Tracheal epithelial cell (primary cell): ENCODE data around the gene EGFL7. TPM values are rescaled to one million over a fixed set of nuclear protein-coding genes. Genes with fewer than 3 reads are reported as not detected.

Source experiments
- total RNA-seq: library from RNA; depleted of rRNA; stranded (reverse); fragments of >200 nt; gene quantifications from 2 replicates; pipeline ENCODE4 v1.2.1, GENCODE V29; 2014

EGFL7 gene
- 13.2 and 23.9 TPM in 2 replicates for total RNA-seq

DNA sequence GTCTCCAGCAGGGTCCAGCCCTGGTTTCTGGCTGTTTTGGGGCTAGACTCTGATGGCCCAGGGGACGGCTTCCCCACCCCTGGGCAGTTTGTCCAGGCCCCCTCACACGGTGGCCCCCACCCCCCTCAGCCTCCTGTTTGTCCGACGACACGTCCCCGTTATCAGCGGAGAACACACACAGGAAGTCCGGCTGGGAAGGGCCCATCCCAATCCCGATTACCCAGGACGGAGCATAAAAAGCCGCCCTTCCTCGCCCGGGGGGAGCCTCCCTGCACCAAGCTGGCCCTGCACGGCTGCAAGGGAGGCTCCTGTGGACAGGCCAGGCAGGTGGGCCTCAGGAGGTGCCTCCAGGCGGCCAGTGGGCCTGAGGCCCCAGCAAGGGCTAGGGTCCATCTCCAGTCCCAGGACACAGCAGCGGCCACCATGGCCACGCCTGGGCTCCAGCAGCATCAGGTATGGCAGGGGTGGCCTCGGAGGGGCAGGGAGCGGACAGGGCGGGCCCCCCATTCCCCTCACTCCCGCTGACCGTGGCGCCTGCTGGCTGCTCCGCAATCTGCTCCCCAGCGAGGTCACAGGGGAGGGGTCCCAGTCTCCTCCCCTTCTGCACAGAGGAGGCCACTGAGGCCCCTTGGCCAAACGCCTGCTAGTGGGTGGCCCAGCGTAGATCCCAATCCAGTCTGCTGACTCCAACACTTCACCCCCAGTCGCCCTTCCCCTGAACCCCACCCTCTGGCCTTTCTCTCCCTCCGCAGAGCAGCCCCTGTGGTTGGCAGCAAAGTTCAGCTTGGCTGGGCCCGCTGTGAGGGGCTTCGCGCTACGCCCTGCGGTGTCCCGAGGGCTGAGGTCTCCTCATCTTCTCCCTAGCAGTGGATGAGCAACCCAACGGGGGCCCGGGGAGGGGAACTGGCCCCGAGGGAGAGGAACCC, at the start of gene EGFL7:
TSS of gene EGFL7 (plus strand) at position 261 of the 926 bp plus-strand sequence. CDS start 5,367 bp downstream, outside the sequence.

DNA sequence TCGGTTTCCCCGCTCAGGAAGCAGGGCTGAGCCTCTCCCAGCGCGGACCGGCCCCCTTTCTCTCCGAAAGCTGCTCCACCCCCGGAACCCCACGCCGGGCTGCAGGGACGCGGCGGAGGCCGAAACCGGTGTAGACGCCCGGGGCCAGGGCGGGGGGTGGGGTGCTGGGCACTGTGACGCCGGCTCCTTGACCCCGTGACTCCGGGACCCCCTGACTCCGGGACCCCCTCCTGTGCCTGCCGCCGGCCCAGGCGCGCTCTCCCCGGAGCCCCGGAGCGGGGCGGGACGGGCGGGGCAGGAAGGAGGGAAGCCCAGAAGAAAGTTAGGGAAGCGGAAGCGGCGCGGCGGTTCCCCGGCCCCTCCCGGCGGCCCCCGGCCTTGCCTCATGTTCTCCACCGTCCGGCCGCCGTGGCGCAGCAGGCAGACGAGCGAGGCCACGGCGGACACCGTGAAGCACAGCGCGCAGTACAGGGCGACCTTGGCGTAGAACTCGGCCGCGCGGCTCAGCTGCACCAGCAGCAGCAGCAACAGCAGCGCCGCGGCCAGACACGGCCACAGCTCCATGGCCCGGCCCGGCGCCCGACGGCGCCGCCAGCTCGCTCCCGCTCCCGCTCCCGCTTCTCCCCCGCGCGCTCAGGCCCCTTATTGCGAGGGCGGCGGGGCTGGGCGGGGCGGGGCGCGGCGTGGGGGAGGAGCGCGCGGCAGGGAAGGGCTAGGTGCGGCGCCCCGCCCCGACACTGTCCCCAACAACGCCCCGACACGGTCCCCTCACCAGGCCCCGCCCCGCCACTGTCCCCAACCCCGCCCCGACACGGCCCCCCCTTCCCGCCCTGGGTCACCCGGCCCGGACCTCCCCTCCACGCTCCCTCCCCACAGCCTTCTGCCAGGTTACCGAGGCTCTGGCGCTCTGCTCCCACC, 24.3 kb downstream of the EGFL7 start, which contains the start of gene AGPAT2:
TSS of gene AGPAT2 (minus strand) at position 664 of the 918 bp plus-strand sequence. CDS start at position 564, 100 bp downstream.

DNA sequence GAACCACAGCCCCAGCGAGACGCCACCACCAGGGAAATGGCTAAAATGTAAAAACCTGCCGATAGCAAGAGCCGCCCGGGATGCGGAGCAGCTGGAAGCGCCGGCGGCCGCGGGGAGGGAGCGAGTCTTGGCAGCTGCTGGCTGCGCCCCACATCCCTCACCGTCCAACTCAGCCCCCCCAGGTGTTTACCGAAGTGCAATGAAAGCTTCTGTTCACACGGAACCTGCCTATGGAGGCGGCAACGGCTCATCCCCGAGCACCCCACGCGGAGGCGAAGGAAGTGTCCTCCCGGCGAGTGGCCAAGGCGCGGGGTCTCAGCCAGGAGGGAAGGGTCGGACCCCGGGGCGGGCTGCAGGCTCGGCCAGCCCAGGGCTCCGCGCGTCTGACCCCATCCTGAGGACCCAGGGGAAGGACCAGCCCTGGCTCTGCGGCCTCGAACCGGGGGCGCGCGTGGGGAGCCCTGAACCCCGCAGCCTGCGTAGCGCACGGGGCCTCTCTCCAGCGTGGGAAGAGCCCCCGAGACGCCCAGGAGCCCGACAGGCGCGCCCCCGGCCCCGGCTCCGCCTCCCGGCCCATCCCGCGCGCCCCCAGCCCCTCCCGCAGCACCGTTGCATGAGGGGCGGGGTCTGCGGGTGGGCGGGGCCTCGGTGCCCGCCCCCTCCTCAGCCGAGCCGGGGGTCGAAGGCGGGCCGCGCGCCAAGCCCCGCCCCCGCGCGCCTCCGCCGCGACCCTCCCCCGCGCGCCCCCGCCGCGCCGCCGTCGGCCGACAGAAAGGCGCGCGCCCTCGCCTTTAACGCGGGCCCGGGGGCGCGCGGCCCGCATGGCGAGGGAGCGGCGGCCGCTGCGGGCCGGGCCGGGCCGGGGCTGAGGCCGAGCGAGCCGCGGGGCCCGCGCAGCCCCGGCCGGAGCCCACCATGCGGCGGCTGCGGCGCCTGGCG, 49.3 kb downstream of the EGFL7 start, which contains the start of gene DIPK1B:
TSS of gene DIPK1B (plus strand) at position 822 of the 939 bp plus-strand sequence. CDS start at position 916, 94 bp downstream.

Other genes starting within 250 kb of the EGFL7 start
- gene INPP5E, start 223.1 kb upstream of the EGFL7 start, total RNA-seq = 2.8 and 6.0 TPM in 2 replicates
- gene SEC16A, start 179.9 kb upstream of the EGFL7 start, total RNA-seq = 21.3 and 22.4 TPM in 2 replicates
- gene NOTCH1, start 116.9 kb upstream of the EGFL7 start, total RNA-seq = 123 and 222 TPM in 2 replicates
- 54.1 and 69.6 TPM in 2 replicates for gene AGPAT2, start 24.5 kb downstream of the EGFL7 start, total RNA-seq
- 0.43 and 5.3 TPM in 2 replicates for gene DIPK1B, start 49.7 kb downstream of the EGFL7 start, total RNA-seq
- gene LCN10, start 80.0 kb downstream of the EGFL7 start, total RNA-seq = under 0.01 TPM in 1 of 2 replicates, not detected in the other
- not detected in 2 replicates for gene LCN6, start 85.6 kb downstream of the EGFL7 start, total RNA-seq
- not detected in 2 replicates for gene LCN8, start 95.3 kb downstream of the EGFL7 start, total RNA-seq
- under 0.01 TPM in 1 of 2 replicates, not detected in the other for gene LCN15, start 101.6 kb downstream of the EGFL7 start, total RNA-seq
- 145 and 153 TPM in 2 replicates for gene TMEM141, start 128.4 kb downstream of the EGFL7 start, total RNA-seq
- gene CCDC183, start 133.4 kb downstream of the EGFL7 start, total RNA-seq = 0.43 TPM in 1 of 2 replicates, not detected in the other
- 46.5 and 65.9 TPM in 2 replicates for gene RABL6, start 145.0 kb downstream of the EGFL7 start, total RNA-seq
- gene AJM1, start 179.6 kb downstream of the EGFL7 start, total RNA-seq = 1.1 and 1.7 TPM in 2 replicates
- gene PHPT1, start 186.5 kb downstream of the EGFL7 start, total RNA-seq = 64.6 and 90.8 TPM in 2 replicates
- gene MAMDC4, start 189.4 kb downstream of the EGFL7 start, total RNA-seq = 1.1 and 1.9 TPM in 2 replicates
- 188 and 239 TPM in 2 replicates for gene EDF1, start 203.4 kb downstream of the EGFL7 start, total RNA-seq
- 10.4 and 14.5 TPM in 2 replicates for gene TRAF2, start 223.6 kb downstream of the EGFL7 start, total RNA-seq